Ovary (tissue), 10 donors: Measurements from ENCODE around the gene TFEC. TPM values are rescaled to one million over a fixed set of nuclear protein-coding genes. Genes with fewer than 3 reads are reported as not detected.

Source experiments
- DNase-seq, 5 donors: peaks; one replicate each; pipeline ENCODE4 v3.0.0-alpha.2; 2019 to 2020
- H3K27ac ChIP-seq, 2 donors: fragments of 200-600 bp; one replicate each; pipeline versions ENCODE4 v1.5.1 to v1.8.0; 2019 to 2022
- H3K27me3 ChIP-seq: fragments of 200-600 bp; one replicate; pipeline ENCODE4 v1.8.0; 2022
- H3K36me3 ChIP-seq: fragments of 200-600 bp; sonication (generic); one replicate; pipeline ENCODE4 v1.5.1; 2019
- H3K4me1 ChIP-seq: one replicate; pipeline ENCODE4 v1.8.1; 2013; ENCODE audit warnings: mild to moderate bottlenecking, moderate library complexity; ENCODE audit not compliant: insufficient read depth
- H3K4me3 ChIP-seq: fragments of 200-600 bp; sonication (generic); one replicate; pipeline ENCODE4 v1.5.1; 2017
- H3K9me3 ChIP-seq, 2 donors: fragments of 200-600 bp in 1 of 2; sonication (generic) in 1 of 2; one replicate each; pipeline versions ENCODE4 v1.5.1 to v1.8.1; 2013 to 2019; ENCODE audit warnings: mild to moderate bottlenecking in 1 of 2, moderate library complexity in 1 of 2
- EP300 ChIP-seq: sonication (generic); formaldehyde crosslinking; IDR thresholded peaks from one replicate; pipeline ENCODE4 v1.6.1; 2017; ENCODE audit warnings: antibody characterized with exemption
- POLR2A ChIP-seq: fragments of 450-650 bp; IDR thresholded peaks from one replicate; pipeline ENCODE4 v1.6.1; 2017; ENCODE audit warnings: antibody characterized with exemption, mild to moderate bottlenecking, moderate library complexity
- WGBS, 3 donors: extraction: QIAGEN DNeasy Blood & Tissue Kit in 1 of 3; methylation state at CpG; one replicate each; pipeline versions ENCODE4 v1.1.5 to v1.1.7; 2013 to 2017; 5-methylcytosine and 5-hydroxymethylcytosine counted together
- intact Hi-C, 4 donors: fragments of 100-400 bp; cut with DNase I; formaldehyde crosslinking; loops; one replicate each; pipeline versions ENCODE4 v1.11.0 to v1.15.1; 2022 to 2023
- long read RNA-seq, 3 donors: library from polyadenylated mRNA in 2 of 3; unstranded in 2 of 3; transcript quantifications; one replicate each; pipeline ENCODE4 v2.0.0 and lab custom pipeline, GENCODE V29; 2021 to 2026
- polyA plus RNA-seq, 2 donors: library from polyadenylated mRNA; stranded (reverse); fragments of 200-250 nt in 1 of 2; fragments of 350-450 nt in 1 of 2; fragmentation: Illumina TruSeq in 1 of 2; extraction: RNeasy Lipid Tissue Mini Kit (QIAGEN cat#74804) in 1 of 2; gene quantifications; one replicate each; pipeline ENCODE4 v1.2.3, GENCODE V29; 2013 to 2014
- total RNA-seq, 7 donors: library from RNA; depleted of rRNA in 2 of 7; stranded (reverse); fragments of >200 nt in 2 of 7; fragmentation: NEBNext Ultra II Directional in 3 of 7; extraction: Animal tissue kit (Norgen Biotek cat#: 25700) in 3 of 7; gene quantifications; one replicate each; pipeline versions ENCODE4 v1.1.0 to v1.2.4, GENCODE V29; 2016 to 2023
- TF ChIP-seq, protein P1 (sequence below), 3 donors: fragments of 450-650 bp in 2 of 3; fragments of 200-600 bp in 1 of 3; IDR thresholded peaks; one replicate each; pipeline versions ENCODE4 v1.5.1 to v1.8.0; 2016 to 2022; ENCODE audit warnings: antibody characterized with exemption in 3 of 3, mild to moderate bottlenecking in 1 of 3
- donor health status: DM: no; HTN: no; CAD: no; lungs with moderate emphysema.
- donor health status: DM: no; HTN: no; CAD: no.
- donor health status: Bipolar disorder and iron deficiency.
- donor health status: DM: yes; HTN: yes; CAD: no.
- donor health status: DM: no; HTN: no; CAD: no.
- donor health status: DM: yes; HTN: yes; CAD: no.

Gene TFEC, protein sequence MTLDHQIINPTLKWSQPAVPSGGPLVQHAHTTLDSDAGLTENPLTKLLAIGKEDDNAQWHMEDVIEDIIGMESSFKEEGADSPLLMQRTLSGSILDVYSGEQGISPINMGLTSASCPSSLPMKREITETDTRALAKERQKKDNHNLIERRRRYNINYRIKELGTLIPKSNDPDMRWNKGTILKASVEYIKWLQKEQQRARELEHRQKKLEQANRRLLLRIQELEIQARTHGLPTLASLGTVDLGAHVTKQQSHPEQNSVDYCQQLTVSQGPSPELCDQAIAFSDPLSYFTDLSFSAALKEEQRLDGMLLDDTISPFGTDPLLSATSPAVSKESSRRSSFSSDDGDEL
- total RNA-seq (1 to 10 TPM in 6 of 7 donors, under 1 TPM in 1; 0.94 to 7.6 (median 1.8) TPM), polyA plus RNA-seq (1 to 10 TPM in 1 of 2 donors, under 1 TPM in 1; 0.52 to 2.3 TPM)
- long read RNA-seq, donor 1, result 0 reads
- long read RNA-seq, donor 2, result 0 reads
- long read RNA-seq, donor 3, result 0 reads

DNA sequence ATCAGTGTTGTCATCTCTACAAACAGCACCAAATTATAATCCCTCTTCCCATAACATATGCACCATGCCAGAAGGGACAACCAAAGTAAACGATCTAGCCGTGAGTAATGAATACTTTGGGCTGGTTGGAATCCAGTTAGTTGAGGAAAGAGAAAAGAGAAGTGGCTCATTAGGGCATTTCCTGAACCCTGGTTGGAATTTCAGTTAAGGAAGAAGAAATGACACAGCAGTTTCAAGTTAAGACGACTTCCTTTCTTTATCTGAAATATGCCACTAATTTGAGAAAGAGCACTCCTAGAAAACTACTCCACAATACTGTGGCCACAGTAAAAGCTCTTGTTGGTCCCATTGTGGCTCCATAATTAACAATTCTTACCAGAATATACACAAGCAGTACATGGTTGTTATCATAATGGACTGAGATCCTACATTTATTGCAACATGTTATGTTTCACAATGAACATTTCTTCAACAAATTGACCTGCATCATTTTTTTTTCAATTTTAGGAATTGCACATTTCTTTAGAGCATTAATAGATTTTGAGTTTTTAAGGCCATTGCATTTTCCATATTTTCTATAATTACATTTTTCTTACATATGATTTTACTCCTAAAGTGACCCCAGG lies at the start of gene TFEC:
Gene TFEC (minus strand): TSS at position 113 of the 626 bp plus-strand sequence. CDS start 46,322 bp downstream, outside the sequence.
- WGBS, 3 donors, result 41 to 56% (median 46%) methylated on average over 3 of the region's 3 CpGs
- intact Hi-C loops, result no loop called here
- Histone ChIP-seq H3K27ac (no peak within 1 kb of the TSS), H3K4me1 (no peaks in the 10 kb centered on the region), H3K27me3 (no peaks in the 10 kb centered on the region), H3K4me3 (no peak within 1 kb of the TSS), H3K9me3 (no peaks in the 10 kb centered on the region), H3K36me3 (no peaks in the 10 kb centered on the region)
- no peak for DNase-seq
- TF ChIP-seq, protein P1, sequence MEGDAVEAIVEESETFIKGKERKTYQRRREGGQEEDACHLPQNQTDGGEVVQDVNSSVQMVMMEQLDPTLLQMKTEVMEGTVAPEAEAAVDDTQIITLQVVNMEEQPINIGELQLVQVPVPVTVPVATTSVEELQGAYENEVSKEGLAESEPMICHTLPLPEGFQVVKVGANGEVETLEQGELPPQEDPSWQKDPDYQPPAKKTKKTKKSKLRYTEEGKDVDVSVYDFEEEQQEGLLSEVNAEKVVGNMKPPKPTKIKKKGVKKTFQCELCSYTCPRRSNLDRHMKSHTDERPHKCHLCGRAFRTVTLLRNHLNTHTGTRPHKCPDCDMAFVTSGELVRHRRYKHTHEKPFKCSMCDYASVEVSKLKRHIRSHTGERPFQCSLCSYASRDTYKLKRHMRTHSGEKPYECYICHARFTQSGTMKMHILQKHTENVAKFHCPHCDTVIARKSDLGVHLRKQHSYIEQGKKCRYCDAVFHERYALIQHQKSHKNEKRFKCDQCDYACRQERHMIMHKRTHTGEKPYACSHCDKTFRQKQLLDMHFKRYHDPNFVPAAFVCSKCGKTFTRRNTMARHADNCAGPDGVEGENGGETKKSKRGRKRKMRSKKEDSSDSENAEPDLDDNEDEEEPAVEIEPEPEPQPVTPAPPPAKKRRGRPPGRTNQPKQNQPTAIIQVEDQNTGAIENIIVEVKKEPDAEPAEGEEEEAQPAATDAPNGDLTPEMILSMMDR (IDR thresholded peaks at IDR 0.05), result no peak
- TF ChIP-seq POLR2A (no peak), EP300 (no peak)

DNA sequence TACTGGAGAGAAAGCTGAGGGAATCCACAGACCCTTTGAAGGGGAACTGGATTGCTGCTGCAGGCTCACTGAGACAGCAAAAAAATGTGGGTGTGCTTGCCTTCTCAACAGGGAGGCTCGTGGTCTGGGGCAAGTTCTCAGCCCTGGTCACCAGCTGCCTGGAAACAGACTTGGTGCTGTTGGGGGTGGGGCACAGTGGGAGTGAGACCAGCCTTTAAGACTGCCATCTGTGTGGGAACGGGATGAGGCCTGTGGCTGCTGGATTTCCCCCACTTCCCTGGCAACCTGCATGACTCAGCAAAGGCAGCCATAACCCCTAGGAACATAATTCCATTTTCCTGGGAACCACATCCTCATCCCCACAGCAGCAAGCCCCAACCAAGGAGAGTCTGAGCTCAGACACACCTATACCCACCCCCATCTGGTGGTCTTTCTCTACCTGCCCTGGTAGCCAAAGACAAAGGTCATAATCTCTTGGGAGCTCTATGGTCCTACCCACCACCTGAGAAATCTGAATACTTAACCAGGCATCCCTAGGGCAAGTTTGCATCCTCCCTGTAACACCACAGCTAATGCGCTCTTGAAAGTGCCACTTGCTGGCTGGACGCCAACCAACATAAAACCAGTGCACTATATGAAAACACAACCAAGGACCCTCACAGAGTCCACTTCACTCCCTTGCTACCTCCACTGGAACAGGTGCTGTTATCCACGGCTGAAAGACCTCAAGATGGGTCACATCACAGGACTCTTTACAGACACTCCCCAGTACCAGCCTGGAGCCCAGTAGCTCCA lies 45.0 kb upstream of the TFEC start:
- Histone ChIP-seq H3K27ac (no peak overlapping the region), H3K4me3 (no peak overlapping the region)
- 65 to 80% (median 68%) methylated on average over 5 of the region's 5 CpGs for WGBS, 3 donors

DNA sequence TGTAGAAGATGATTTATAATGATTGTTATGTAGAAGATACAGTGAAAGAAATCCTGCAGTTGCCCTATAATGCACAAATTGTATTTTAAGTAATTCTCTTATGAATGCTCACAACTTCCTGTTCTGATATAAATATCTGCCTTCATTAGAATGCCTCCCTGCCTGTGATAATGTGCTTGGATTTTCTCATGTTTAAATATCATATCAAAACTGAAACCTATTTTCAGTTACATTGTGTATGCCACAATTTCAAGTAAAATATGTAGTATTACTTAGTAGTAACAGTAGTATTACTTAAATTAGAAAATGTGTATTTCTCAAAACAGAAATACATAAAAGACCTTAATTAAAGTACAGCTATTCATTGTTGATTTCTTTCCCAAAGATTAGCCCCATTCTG lies 41.1 kb upstream of the TFEC start:
- TF ChIP-seq, protein P1 (IDR thresholded peaks at IDR 0.05), result no peak
- TF ChIP-seq POLR2A (no peak), EP300 (no peak)
- Histone ChIP-seq H3K27ac (no peak overlapping the region), H3K4me1 (no peaks in the 10 kb centered on the region), H3K9me3 (no peaks in the 10 kb centered on the region), H3K27me3 (no peaks in the 10 kb centered on the region), H3K36me3 (no peaks in the 10 kb centered on the region), H3K4me3 (no peak overlapping the region)
- DNase-seq, result no peak
- intact Hi-C loops, result no loop called here

More for the DNA sequence above, 45.0 kb upstream of the TFEC start:
- H3K27me3 ChIP-seq, result no peaks in the 10 kb centered on the region
- no peaks in the 10 kb centered on the region for H3K4me1 ChIP-seq
- H3K9me3 ChIP-seq, result no peaks in the 10 kb centered on the region
- TF ChIP-seq POLR2A, result no peak
- TF ChIP-seq, protein P1 (IDR thresholded peaks at IDR 0.05), result no peak
- TF ChIP-seq EP300, result no peak
- DNase-seq, result no peak
- intact Hi-C loops, result no loop called here
- H3K36me3 ChIP-seq, result no peaks in the 10 kb centered on the region

DNA sequence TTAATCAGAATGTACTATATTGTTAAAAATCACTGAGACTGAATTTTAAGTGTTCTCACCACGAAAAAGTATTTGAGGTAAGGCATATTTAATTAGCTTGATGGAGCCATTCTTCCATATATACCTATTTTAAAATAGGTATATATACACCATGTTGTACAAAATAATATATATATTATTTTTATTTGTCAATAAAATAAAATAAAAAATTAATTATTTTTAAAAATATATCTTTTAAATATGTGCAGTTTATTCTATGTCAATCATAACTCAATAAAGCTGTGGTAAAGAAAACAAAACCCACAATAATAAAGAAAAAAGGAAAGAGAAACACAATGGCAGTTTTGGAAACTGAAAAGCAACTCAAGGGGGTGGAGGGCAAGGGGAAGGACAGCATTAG lies 33.6 kb upstream of the TFEC start:
- Histone ChIP-seq H3K4me3 (no peak overlapping the region), H3K4me1 (no peaks in the 10 kb centered on the region), H3K27me3 (no peaks in the 10 kb centered on the region), H3K27ac (no peak overlapping the region), H3K9me3 (no peaks in the 10 kb centered on the region), H3K36me3 (no peaks in the 10 kb centered on the region)
- TF ChIP-seq POLR2A, result no peak
- TF ChIP-seq, protein P1 (IDR thresholded peaks at IDR 0.05), result no peak
- TF ChIP-seq EP300, result no peak
- no peak for DNase-seq
- WGBS, 3 donors, result 60 to 75% (median 74%) methylated on average over 1 of the region's 1 CpG
- intact Hi-C loops, result no loop called here
